Hematopoietic multipotent progenitor cell treated with erythropoietin and hydrocortisone succinate and interleukin-3 and kit ligand, for 8 days (in vitro differentiated cells): ENCODE results near the gene HDAC8.

Experiments used
- DNase-seq: peaks from one replicate; pipeline ENCODE4 v3.0.0-alpha.2; 2015

Gene HDAC8

GRCh38 chrX:72313707-72314641 lies 258.7 kb downstream of the HDAC8 start:
- no peak for DNase-seq

GRCh38 chrX:72312311-72312940 lies 260.2 kb downstream of the HDAC8 start:
- DNase-seq = no peak

- peak; percentile 42 for DNase-seq
Measured at GRCh38 chrX:72309297-72310071, 263.2 kb downstream of the HDAC8 start.

GRCh38 chrX:72308566-72309296 lies 263.9 kb downstream of the HDAC8 start:
- DNase-seq = peak; percentile 65

- no peak for DNase-seq
Measured at GRCh38 chrX:72308209-72308565, 264.5 kb downstream of the HDAC8 start.

- DNase-seq = no peak
Measured at GRCh38 chrX:72307646-72308051, 265.0 kb downstream of the HDAC8 start.

- DNase-seq = peak; percentile 55
Measured at GRCh38 chrX:72306851-72307645, 265.6 kb downstream of the HDAC8 start.

- no peak for DNase-seq
Measured at GRCh38 chrX:72306085-72306801, 266.4 kb downstream of the HDAC8 start.

- DNase-seq = no peak
Measured at GRCh38 chrX:72305286-72306084, 267.2 kb downstream of the HDAC8 start, which contains the start of gene CITED1. Gene CITED1 (minus strand): TSS chrX:72305914. CDS start chrX:72302869, 3,045 bp downstream.

GRCh38 chrX:72304877-72305276 lies 267.8 kb downstream of the HDAC8 start:
- no peak for DNase-seq

GRCh38 chrX:72301781-72302180 lies 270.9 kb downstream of the HDAC8 start:
- no peak for DNase-seq

- DNase-seq = no peak
Measured at GRCh38 chrX:72299891-72300630, 272.6 kb downstream of the HDAC8 start.

GRCh38 chrX:72297953-72298730 lies 274.5 kb downstream of the HDAC8 start:
- peak; percentile 67 for DNase-seq

- no peak for DNase-seq
Measured at GRCh38 chrX:72296991-72297390, 275.7 kb downstream of the HDAC8 start.

- DNase-seq = no peak
Measured at GRCh38 chrX:72295745-72296144, 276.9 kb downstream of the HDAC8 start.

- DNase-seq = no peak
Measured at GRCh38 chrX:72294497-72294896, 278.1 kb downstream of the HDAC8 start.

- DNase-seq = no peak
Measured at GRCh38 chrX:72282302-72282701, 290.3 kb downstream of the HDAC8 start.

GRCh38 chrX:72280321-72280845 lies 292.3 kb downstream of the HDAC8 start:
- DNase-seq = no peak
